A673 (cell line): Measurements from ENCODE around the gene DCHS2. TPM values are rescaled to one million over a fixed set of nuclear protein-coding genes. Genes with fewer than 3 reads are reported as not detected.

Experiments
- BruUV-seq: library from RNA; stranded (reverse); fragments of 400-500 nt; replicated peaks from 2 replicates; lab custom pipeline; 2021; lab: Mats Ljungman, UMichigan
- CTCF ChIA-PET: fragments of 300-600 bp; sonication (Branson Sonifier 250); formaldehyde crosslinking; loops from one replicate; lab custom pipeline; 2022; ENCODE audit warnings: antibody characterized with exemption; lab: Charles Lee
- POLR2A ChIA-PET: fragments of 300-600 bp; sonication (Branson Sonifier 250); formaldehyde crosslinking; loops from one replicate; lab custom pipeline; 2022; ENCODE audit warnings: antibody characterized with exemption; ENCODE audit not compliant: low non-redundant PET; lab: Charles Lee
- DNase-seq: peaks from one replicate; pipeline ENCODE4 v3.0.0-alpha.2; 2015; ENCODE audit warnings: low spot score
- H3K27ac ChIP-seq: fragments of 200-600 bp; sonication (generic); 2 replicates; pipeline ENCODE4 v1.5.1; 2016; ENCODE audit warnings: mixed run types, low read depth, mild to moderate bottlenecking, mixed read lengths, antibody characterized with exemption, low read length; ENCODE audit not compliant: poor library complexity, severe bottlenecking
- H3K27me3 ChIP-seq: fragments of 200-600 bp; sonication (generic); replicated peaks from 2 replicates; pipeline ENCODE4 v1.6.1; 2017; ENCODE audit warnings: mixed run types, low read depth, mild to moderate bottlenecking, mixed read lengths, antibody characterized with exemption, low read length; ENCODE audit not compliant: insufficient read depth, poor library complexity
- H3K36me3 ChIP-seq: fragments of 200-600 bp; sonication (generic); 2 replicates; pipeline ENCODE4 v1.6.1; 2016; ENCODE audit warnings: mixed run types, mild to moderate bottlenecking, mixed read lengths, antibody characterized with exemption, low read length; ENCODE audit not compliant: insufficient read depth, poor library complexity, severe bottlenecking
- H3K4me1 ChIP-seq: fragments of 200-600 bp; sonication (generic); 2 replicates; pipeline ENCODE4 v1.6.1; 2017; ENCODE audit warnings: mixed run types, mild to moderate bottlenecking, mixed read lengths, antibody characterized with exemption, low read length; ENCODE audit not compliant: insufficient read depth, poor library complexity, severe bottlenecking
- H3K4me3 ChIP-seq: fragments of 200-600 bp; sonication (generic); 2 replicates; pipeline ENCODE4 v1.5.1; 2016; ENCODE audit warnings: low read depth, mixed run types, mild to moderate bottlenecking, mixed read lengths, low read length; ENCODE audit not compliant: poor library complexity, severe bottlenecking
- H3K9me3 ChIP-seq: fragments of 200-600 bp; sonication (generic); 2 replicates; pipeline ENCODE4 v1.6.1; 2016; ENCODE audit warnings: mixed run types, low read depth, mild to moderate bottlenecking, mixed read lengths, antibody characterized with exemption, low read length; ENCODE audit not compliant: poor library complexity, severe bottlenecking
- EZH2 ChIP-seq: fragments of 200-600 bp; sonication (generic); IDR thresholded peaks from 2 replicates; pipeline ENCODE4 v1.6.1; 2017; ENCODE audit warnings: borderline replicate concordance, low read depth, mild to moderate bottlenecking, mixed read lengths, antibody characterized with exemption, low read length; ENCODE audit not compliant: poor library complexity, severe bottlenecking
- intact Hi-C: fragments of 100-400 bp; cut with micrococcal nuclease; formaldehyde crosslinking; loops from one replicate; pipeline ENCODE4 v1.10.0; 2022; ENCODE audit not compliant: unreplicated experiment
- total RNA-seq: library from RNA; stranded (reverse); gene quantifications from 2 replicates; pipeline ENCODE4 v1.2.3, GENCODE V29; 2021
- TF ChIP-seq, protein P1 (sequence below): fragments of 300-800, 200-600 bp; sonication (generic); conservative IDR thresholded peaks from 2 replicates; pipeline ENCODE4 v1.5.1; 2017; ENCODE audit warnings: low read depth, mild to moderate bottlenecking, antibody characterized with exemption, low read length, moderate library complexity, mixed read lengths

Gene DCHS2
- total RNA-seq, 1 experiment from 2014 or later, result 0.58 TPM

- TF ChIP-seq, protein P1, sequence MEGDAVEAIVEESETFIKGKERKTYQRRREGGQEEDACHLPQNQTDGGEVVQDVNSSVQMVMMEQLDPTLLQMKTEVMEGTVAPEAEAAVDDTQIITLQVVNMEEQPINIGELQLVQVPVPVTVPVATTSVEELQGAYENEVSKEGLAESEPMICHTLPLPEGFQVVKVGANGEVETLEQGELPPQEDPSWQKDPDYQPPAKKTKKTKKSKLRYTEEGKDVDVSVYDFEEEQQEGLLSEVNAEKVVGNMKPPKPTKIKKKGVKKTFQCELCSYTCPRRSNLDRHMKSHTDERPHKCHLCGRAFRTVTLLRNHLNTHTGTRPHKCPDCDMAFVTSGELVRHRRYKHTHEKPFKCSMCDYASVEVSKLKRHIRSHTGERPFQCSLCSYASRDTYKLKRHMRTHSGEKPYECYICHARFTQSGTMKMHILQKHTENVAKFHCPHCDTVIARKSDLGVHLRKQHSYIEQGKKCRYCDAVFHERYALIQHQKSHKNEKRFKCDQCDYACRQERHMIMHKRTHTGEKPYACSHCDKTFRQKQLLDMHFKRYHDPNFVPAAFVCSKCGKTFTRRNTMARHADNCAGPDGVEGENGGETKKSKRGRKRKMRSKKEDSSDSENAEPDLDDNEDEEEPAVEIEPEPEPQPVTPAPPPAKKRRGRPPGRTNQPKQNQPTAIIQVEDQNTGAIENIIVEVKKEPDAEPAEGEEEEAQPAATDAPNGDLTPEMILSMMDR, result no peak
- TF ChIP-seq EZH2, result no peak
- Histone ChIP-seq H3K27me3 (no peaks in the 10 kb centered on the region), H3K36me3 (no peaks in the 10 kb centered on the region), H3K9me3 (no peaks in the 10 kb centered on the region), H3K4me3 (no peak overlapping the region), H3K27ac (no peak overlapping the region), H3K4me1 (no peaks in the 10 kb centered on the region)
- DNase-seq, result no peak
- POLR2A ChIA-PET, result no interaction called here
- BruUV-seq, result no TSS peak
- CTCF ChIA-PET, result interaction anchor here (0.7 kb wide), 1 partner anchor 9 kb away, joined by 3 read pairs; no protein-coding TSS in a partner anchor
- intact Hi-C loops, result no loop called here
Observed at GRCh38 chr4:154341448-154341847, 150.2 kb downstream of the DCHS2 start.

GRCh38 chr4:154335588-154335987, 156.0 kb downstream of the DCHS2 start:
- Histone ChIP-seq H3K4me1 (no peaks in the 10 kb centered on the region), H3K9me3 (no peaks in the 10 kb centered on the region), H3K27me3 (no peaks in the 10 kb centered on the region), H3K27ac (no peak overlapping the region), H3K4me3 (no peak overlapping the region), H3K36me3 (no peaks in the 10 kb centered on the region)
- CTCF ChIA-PET, result no interaction called here
- intact Hi-C loops, result no loop called here
- no TSS peak for BruUV-seq
- DNase-seq, result no peak
- POLR2A ChIA-PET, result no interaction called here
- TF ChIP-seq, protein P1, result no peak
- no peak for TF ChIP-seq EZH2

DNA sequence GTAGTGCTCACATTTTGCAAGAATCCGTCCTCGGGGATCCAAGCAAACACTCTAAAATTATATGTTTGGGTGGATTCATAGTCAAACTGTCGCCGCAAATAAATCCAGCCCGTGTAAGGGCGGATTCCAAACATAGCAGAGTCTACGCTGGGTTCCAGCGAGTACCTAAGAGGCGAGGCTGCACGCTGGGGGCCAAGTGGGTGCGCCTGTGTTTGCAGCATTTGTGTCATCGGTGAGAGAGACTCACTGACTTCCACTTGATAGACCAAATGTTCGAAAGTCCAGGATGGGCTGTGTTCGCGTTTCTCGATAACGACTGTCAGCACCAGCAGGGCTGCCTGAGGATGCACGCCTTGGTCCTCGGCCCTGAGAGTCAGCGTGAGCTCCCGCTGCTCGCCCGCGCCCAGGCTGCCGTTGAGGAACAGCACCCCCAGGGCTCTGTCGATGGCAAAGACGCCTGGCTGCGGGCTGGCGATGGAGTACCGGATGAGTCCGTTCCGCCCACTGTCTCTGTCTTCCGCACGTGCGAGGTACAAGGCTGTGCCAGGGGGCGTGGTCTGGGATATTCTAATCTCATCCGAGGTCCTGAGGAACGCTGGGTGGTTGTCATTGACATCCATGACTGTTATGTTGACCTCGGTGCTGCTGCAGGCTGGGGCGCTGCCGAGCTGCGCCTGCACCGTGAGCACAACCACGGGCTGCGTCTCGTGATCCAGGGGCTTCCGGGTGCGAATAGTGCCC, 158.7 kb downstream of the DCHS2 start:
- Histone ChIP-seq H3K36me3 (no peaks in the 10 kb centered on the region), H3K9me3 (no peaks in the 10 kb centered on the region), H3K27ac (no peak overlapping the region), H3K4me1 (no peaks in the 10 kb centered on the region), H3K4me3 (peak overlapping the region; percentile 14), H3K27me3 (no peaks in the 10 kb centered on the region)
- POLR2A ChIA-PET, result no interaction called here
- DNase-seq, result peak; percentile 38
- CTCF ChIA-PET, result interaction anchor here (0.5 kb wide), 1 partner anchor 8 kb away, joined by 3 read pairs; no protein-coding TSS in a partner anchor
- BruUV-seq, result no TSS peak
- TF ChIP-seq, protein P1, result 0 out of 2 replicates have a peak, but pooled peaks have one; percentile 13
- TF ChIP-seq EZH2, result no peak
- intact Hi-C loops, result loop anchor here (5.0 kb wide), 1 partner anchor 174 kb away; no protein-coding TSS in a partner anchor
